Transverse colon (tissue), 4 donors: Measurements from ENCODE around the gene B4GALT2. TPM values are rescaled to one million over a fixed set of nuclear protein-coding genes. Genes with fewer than 3 reads are reported as not detected.

Experiments used
- DNase-seq: peaks from one replicate; pipeline ENCODE4 v3.0.0-alpha.2; 2019
- H3K27ac ChIP-seq, 4 donors: fragments of 200-600 bp; sonication (generic); 2 replicates each; pipeline ENCODE4 v1.5.1; 2016 to 2018; ENCODE audit warnings: inconsistent platforms in 4 of 4
- H3K27me3 ChIP-seq: fragments of 200-600 bp; sonication (generic); 2 replicates; pipeline ENCODE4 v1.5.1; 2017; ENCODE audit warnings: inconsistent platforms
- H3K36me3 ChIP-seq, 4 donors: fragments of 200-600 bp; sonication (generic); 2 replicates each; pipeline ENCODE4 v1.5.1; 2017 to 2019; ENCODE audit warnings: inconsistent platforms in 4 of 4
- H3K4me1 ChIP-seq, 4 donors: fragments of 200-600 bp; sonication (generic); 2 replicates each; pipeline ENCODE4 v1.5.1; 2017 to 2020; ENCODE audit warnings: inconsistent platforms in 4 of 4
- H3K4me3 ChIP-seq, 4 donors: fragments of 200-600 bp; sonication (generic); 1 replicate in 1 of 4; 2 replicates in 3 of 4; pipeline versions ENCODE4 v1.5.1 to v1.6.1; 2017 to 2019; ENCODE audit warnings: inconsistent platforms in 4 of 4
- H3K9me3 ChIP-seq, 2 donors: fragments of 200-600 bp; sonication (generic); 2 replicates each; pipeline ENCODE4 v1.5.1; 2017 to 2019; ENCODE audit warnings: inconsistent platforms in 2 of 2
- CTCF ChIP-seq, 5 experiments: fragments of 200-600 bp in 3 of 5; fragments of 450-650 bp in 2 of 5; sonication (generic) in 3 of 5; IDR thresholded peaks; 1 replicate in 2 of 5; 2 replicates in 3 of 5; pipeline ENCODE4 v1.5.1; 2016 to 2017; ENCODE audit warnings: antibody characterized with exemption in 5 of 5, inconsistent platforms in 3 of 5, mild to moderate bottlenecking in 2 of 5, moderate library complexity in 1 of 5
- EP300 ChIP-seq: sonication (generic); formaldehyde crosslinking; IDR thresholded peaks from one replicate; pipeline ENCODE4 v1.6.1; 2017; ENCODE audit warnings: antibody characterized with exemption, low read depth
- POLR2A ChIP-seq: fragments of 450-650 bp; IDR thresholded peaks from one replicate; pipeline ENCODE4 v1.6.1; 2016; ENCODE audit warnings: antibody characterized with exemption, mild to moderate bottlenecking, moderate library complexity
- POLR2AphosphoS5 ChIP-seq, 3 donors: sonication (generic); formaldehyde crosslinking; IDR thresholded peaks; one replicate each; pipeline ENCODE4 v1.6.1; 2016; ENCODE audit warnings: antibody characterized with exemption in 3 of 3
- WGBS, 2 donors: methylation state at CpG; one replicate each; pipeline ENCODE4 v1.1.5; 2018; ENCODE audit warnings: low coverage in 1 of 2; 5-methylcytosine and 5-hydroxymethylcytosine counted together
- in situ Hi-C, 4 donors: fragments of 200-750 bp; cut with MboI; loops; one replicate each; pipeline versions ENCODE4 v1.15.0 to v1.15.1; 2017; ENCODE audit warnings: low sequenced_read_pairs in 3 of 4, low pct_ligation_motif_present in 1 of 4, low pct_unique_long_range_greater_than_20kb in 1 of 4
- intact Hi-C: fragments of 100-400 bp; cut with DNase I; formaldehyde crosslinking; loops from one replicate; pipeline ENCODE4 v1.15.1; 2023; ENCODE audit warnings: low total_unique reads
- total RNA-seq, 4 donors: library from RNA; depleted of rRNA; stranded (reverse); fragments of >200 nt; gene quantifications; one replicate each; pipeline ENCODE4 v1.1.0, GENCODE V29; 2016

B4GALT2 gene
- total RNA-seq, 4 donors from 2014 or later, result 16.5 to 19.5 (median 18.6) TPM

GRCh38 chr1:44031252-44032169 lies 52.5 kb downstream of the B4GALT2 start, which contains the start of gene SLC6A9:
SLC6A9 (minus strand) TSS chr1:44031462; CDS start chr1:44024277, 7,185 bp downstream.
- intact Hi-C loops (no loop called here), in situ Hi-C loops (loop anchor here in 1 of 4 donors (25.0 kb wide), 1 partner anchor 269 kb away; no protein-coding TSS in a partner anchor)
- H3K36me3 ChIP-seq, result no peaks in the 10 kb centered on the region
- peaks cover 27 to 55% (median 47%) of the 10 kb centered on the region in 4 donors for H3K4me1 ChIP-seq
- peak; percentile 69 for DNase-seq
- no peaks in the 10 kb centered on the region for H3K9me3 ChIP-seq
- peak within 1 kb of the TSS; percentile 82 to 90 (median 86) for H3K4me3 ChIP-seq
- TF ChIP-seq EP300 (no peak), POLR2AphosphoS5 (IDR thresholded peaks at IDR 0.05) (peak in 2 of 3 donors; percentile 48 to 68)
- 11 to 80% methylated on average over 2 to 38 of the region's 40 CpGs for WGBS, 2 donors
- H3K27ac ChIP-seq, result peak within 1 kb of the TSS; percentile 90 to 98 (median 96)
- H3K27me3 ChIP-seq, result no peaks in the 10 kb centered on the region

- intact Hi-C loops (no loop called here), in situ Hi-C loops (loop anchor here in 1 of 4 donors (25.0 kb wide), 1 partner anchor 270 kb away; no protein-coding TSS in a partner anchor)
- no peaks in the 10 kb centered on the region for H3K36me3 ChIP-seq
- no peaks in the 10 kb centered on the region for H3K27me3 ChIP-seq
- peak; percentile 58 for DNase-seq
- no peak overlapping the region for H3K4me3 ChIP-seq
- TF ChIP-seq POLR2A (no peak), EP300 (no peak), CTCF (IDR thresholded peaks at IDR 0.05) (no peak), POLR2AphosphoS5 (IDR thresholded peaks at IDR 0.05) (no peak)
- peaks cover 27 to 52% (median 47%) of the 10 kb centered on the region in 4 donors for H3K4me1 ChIP-seq
- H3K9me3 ChIP-seq, result no peaks in the 10 kb centered on the region
- 34 to 51% methylated on average over 5 to 6 of the region's 6 CpGs for WGBS, 2 donors
- peak overlapping the region; percentile 90 to 98 (median 96) for H3K27ac ChIP-seq
Measured at GRCh38 chr1:44032170-44032790, 53.3 kb downstream of the B4GALT2 start.

GRCh38 chr1:44033041-44033575 lies 54.1 kb downstream of the B4GALT2 start:
- intact Hi-C loops, result no loop called here
- no peak for TF ChIP-seq POLR2AphosphoS5 (IDR thresholded peaks at IDR 0.05)
- TF ChIP-seq CTCF (IDR thresholded peaks at IDR 0.05), result no peak
- no peak for TF ChIP-seq EP300
- TF ChIP-seq POLR2A, result no peak
- Histone ChIP-seq H3K27me3 (no peaks in the 10 kb centered on the region), H3K4me1 (peaks cover 27 to 44% (median 42%) of the 10 kb centered on the region in 4 donors), H3K27ac (peak overlapping the region in 3 of 4 donors; percentile 90 to 97 (median 96)), H3K36me3 (no peaks in the 10 kb centered on the region), H3K9me3 (no peaks in the 10 kb centered on the region), H3K4me3 (no peak overlapping the region)
- in situ Hi-C loops, result loop anchor here in 1 of 4 donors (25.0 kb wide), 1 partner anchor 271 kb away; no protein-coding TSS in a partner anchor
- DNase-seq, result no peak
- WGBS, 2 donors, result 80 to 86% methylated on average over 1 to 8 of the region's 8 CpGs

GRCh38 chr1:44033756-44034155 lies 54.7 kb downstream of the B4GALT2 start:
- WGBS, 2 donors, result 88% methylated on average over 8 of the region's 8 CpGs; no CpG with 5 or more reads in 1 of the 2 donors
- in situ Hi-C loops (loop anchor here in 1 of 4 donors (25.0 kb wide), 1 partner anchor 271 kb away; no protein-coding TSS in a partner anchor), intact Hi-C loops (no loop called here)
- Histone ChIP-seq H3K4me3 (no peak overlapping the region), H3K9me3 (no peaks in the 10 kb centered on the region), H3K27me3 (no peaks in the 10 kb centered on the region), H3K36me3 (no peaks in the 10 kb centered on the region), H3K4me1 (peaks cover 25 to 42% (median 37%) of the 10 kb centered on the region in 4 donors), H3K27ac (peak overlapping the region; percentile 5 to 97 (median 48))
- TF ChIP-seq POLR2AphosphoS5 (IDR thresholded peaks at IDR 0.05), result no peak
- TF ChIP-seq POLR2A, result no peak
- TF ChIP-seq CTCF (IDR thresholded peaks at IDR 0.05), result no peak
- TF ChIP-seq EP300, result no peak
- no peak for DNase-seq
